HG02759 (cell line): ENCODE measurements around the gene PRUNE1.

Experiments used
- ATAC-seq: cut with Tn5 transposase; IDR thresholded peaks from one replicate; pipeline ENCODE4 v1.9.1; 2021; ENCODE audit warnings: mild to moderate bottlenecking, moderate library complexity; ENCODE audit not compliant: unreplicated experiment

The PRUNE1 gene

DNA sequence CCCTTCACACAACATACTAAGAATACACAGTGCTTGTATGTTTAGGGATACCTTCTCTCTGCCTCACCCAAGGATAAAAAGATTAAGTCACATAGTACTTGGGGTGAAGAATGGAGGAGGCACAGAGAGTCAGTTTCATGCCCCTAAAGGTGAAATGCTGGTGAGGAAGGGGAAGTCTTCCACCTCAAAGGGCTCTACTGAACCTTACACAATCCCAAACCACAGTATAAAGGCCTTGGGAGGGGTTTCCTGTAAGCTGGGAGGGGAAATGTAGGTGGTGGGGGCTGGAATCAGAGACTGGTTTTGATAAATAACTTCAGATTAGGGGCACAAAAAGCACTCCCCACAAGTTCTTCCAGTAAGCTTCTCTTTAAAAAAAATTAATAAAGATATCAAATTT, 5.1 kb upstream of the PRUNE1 start:
- ATAC-seq, result no peak

DNA sequence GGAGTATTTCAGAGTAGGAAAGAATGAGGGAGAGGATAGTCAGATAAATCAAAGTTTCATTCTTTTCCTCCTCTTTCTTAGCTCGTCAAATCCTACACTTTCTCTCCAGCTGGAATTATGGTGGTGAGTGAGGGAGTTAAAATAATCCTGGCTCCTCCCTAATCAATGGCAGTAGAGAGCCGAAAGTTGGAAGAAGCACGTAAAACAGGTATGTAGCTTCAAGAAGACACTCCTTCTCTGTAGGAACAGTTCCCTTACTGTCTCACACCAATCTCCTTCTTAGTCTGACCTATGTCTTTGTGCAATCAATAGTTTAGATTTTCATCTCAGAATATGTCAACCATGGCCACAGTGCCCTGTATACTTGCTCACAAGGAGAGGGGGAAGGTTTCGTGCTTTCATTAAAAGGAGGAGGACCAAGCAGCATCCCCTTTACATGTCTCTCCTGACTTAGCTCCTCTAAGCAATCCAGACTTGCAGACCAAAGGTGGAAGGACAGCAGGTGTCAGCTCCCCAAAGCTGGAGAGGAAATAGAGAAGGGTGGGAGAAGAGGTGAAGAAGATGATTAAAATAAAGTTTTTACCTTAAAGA, 2.4 kb upstream of the PRUNE1 start:
- ATAC-seq, result no peak

DNA sequence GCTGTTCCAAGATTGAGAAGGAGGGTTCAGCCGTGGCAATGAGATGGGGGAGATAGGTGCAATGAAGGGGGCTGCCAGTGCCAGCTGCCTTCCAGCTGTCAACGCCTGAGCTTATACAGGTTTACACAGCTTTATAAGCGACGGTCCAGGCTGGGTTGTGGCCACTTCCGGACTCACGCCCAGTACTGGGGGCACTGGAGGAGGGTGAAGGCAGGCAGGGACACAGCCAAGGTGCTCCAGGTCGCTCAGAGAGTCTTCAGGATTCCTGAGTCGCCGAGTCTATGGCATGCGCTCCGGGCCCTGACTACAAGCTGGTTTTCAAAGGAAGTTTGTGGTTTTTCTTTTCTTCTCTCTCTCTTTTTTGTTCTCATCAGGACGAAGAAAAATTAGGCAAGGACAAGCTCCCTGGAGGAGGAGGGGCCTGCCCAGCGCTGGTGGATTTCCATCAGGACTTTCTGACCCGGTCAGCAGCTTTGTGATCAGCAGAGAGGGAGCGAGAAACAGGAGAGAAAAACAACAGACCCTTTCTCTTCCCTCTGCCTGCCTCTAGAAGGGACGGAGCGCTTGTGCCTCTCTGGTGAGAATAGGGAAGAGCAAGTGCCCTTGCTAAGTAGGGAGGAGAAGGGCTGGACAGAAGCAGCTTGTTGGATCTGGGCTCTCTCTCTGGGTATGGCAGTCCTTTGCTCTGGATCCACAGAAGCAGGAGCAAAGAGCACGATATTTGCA, 1.8 kb upstream of the PRUNE1 start, which contains the start of gene MINDY1:
TSS of gene MINDY1 (minus strand) at position 576 of the 726 bp plus-strand sequence. CDS start 4,285 bp downstream, outside the sequence.
- no peak for ATAC-seq

DNA sequence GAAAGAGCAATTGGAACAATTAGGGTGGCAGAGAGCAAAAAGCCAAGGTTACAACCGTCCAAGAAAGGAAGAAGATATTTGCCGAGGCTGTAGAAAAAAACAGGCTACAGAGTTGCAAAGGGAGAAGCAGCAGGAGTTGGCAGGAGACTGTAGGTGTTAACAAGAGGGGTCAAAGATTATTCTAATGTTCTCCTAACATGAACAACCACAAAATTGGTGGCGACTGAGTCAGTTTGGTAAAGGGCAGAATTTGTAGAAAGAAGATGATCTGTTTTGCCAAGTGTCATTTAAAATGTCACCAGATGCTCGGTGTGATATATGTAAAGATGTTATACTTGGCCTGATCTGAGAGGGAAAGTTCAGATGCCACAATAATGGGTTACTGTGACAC, 401 bp upstream of the PRUNE1 start:
- no peak for ATAC-seq

DNA sequence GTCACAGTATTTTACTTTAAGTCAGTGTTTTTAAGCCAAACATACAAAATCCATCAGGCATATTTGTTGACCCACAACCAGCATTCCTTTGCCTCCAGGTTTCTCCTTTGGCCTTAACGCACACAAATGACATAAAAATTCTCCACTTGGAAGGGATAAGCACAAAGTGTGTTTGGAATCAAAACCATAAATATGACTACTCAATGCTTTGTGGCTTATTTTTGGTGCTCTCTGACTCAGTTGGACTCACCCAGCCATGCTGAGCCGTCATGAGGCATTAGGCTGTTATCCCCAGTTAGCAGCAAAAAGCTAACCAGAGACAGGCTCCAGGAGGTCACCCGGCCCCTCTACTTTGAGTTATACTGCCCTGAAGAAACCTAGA, 948 bp downstream of the PRUNE1 start:
- no peak for ATAC-seq

DNA sequence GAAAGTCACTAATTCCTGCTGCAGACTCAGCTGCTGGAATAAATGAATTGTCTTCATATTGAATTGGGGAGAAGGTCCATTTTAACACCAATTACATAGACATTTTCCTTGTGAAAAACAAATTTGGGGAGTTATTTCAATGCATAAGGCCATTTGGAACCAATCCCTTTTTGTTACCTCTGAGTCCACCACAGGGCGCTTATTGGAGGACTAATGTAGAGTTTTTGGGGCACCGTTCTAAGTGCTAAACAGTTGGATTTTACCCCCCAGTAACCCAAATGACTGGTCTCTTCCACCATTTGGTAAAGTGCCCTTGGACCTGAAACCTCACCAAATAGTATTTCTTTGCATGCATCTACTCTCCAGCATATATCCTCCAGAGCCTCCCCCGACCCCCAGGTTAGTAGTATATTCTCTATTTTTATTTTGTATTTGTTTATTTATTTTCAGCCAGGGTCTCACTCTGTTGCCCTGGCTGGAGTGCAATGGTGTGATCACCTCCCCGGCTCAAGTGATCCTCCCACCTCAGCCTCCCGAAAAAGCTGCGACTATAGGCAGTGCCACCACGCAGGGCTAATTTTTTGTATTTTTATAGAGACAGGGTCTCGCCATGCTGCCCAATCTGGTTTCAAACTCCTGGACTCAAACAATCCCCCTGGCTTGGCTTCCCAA, 1.6 kb downstream of the PRUNE1 start:
- no peak for ATAC-seq

DNA sequence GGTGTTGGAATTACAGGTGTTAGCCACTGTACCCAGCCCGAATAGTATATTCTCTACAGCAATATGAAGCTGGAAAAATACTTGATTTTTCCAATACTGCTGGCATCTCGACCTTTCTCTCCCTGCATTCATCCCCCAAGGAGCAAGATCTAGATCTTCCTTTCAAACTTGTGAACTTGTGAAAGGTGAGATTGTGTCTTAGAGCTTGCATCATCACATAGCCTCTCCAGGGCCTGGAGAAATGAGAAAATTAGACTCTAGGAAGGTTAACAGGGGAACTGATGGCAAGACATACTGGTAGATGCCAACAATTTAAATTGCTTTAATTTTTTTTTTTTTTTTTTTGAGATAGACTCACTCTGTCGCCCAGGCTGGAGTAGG, 2.1 kb downstream of the PRUNE1 start:
- no peak for ATAC-seq

DNA sequence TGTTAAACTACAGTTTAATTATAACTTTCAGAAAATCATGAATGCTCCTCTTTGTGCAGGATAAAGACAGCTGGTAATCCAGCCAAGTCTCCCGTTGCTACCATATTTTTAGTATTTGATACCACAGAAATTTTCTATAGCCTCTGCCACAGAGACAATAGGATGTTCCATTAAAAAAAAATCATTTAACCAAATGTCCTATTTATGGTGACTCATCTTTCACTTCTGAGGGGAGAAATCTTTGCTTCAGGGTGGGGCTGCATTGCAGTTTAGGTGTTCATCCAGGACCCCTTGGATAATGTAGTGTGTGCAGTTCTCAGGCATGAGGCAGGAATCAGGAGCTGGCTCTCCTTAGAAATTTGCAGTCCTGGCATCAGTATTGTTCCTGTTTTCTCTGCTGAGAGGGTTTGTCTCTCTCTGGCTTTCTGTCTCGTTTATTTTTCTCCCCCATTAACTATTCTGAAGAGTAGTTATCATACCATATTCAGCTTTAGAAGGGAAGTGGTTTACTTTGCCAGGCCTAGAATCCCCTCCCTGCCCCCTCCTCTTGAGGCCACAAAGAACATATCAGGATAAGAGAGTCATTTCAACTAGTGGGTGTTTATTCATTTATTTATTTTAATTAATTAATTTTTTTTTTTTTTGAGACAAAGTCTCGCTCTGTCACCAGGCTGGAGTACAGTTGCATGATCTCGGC, 3.1 kb downstream of the PRUNE1 start:
- ATAC-seq, result no peak

DNA sequence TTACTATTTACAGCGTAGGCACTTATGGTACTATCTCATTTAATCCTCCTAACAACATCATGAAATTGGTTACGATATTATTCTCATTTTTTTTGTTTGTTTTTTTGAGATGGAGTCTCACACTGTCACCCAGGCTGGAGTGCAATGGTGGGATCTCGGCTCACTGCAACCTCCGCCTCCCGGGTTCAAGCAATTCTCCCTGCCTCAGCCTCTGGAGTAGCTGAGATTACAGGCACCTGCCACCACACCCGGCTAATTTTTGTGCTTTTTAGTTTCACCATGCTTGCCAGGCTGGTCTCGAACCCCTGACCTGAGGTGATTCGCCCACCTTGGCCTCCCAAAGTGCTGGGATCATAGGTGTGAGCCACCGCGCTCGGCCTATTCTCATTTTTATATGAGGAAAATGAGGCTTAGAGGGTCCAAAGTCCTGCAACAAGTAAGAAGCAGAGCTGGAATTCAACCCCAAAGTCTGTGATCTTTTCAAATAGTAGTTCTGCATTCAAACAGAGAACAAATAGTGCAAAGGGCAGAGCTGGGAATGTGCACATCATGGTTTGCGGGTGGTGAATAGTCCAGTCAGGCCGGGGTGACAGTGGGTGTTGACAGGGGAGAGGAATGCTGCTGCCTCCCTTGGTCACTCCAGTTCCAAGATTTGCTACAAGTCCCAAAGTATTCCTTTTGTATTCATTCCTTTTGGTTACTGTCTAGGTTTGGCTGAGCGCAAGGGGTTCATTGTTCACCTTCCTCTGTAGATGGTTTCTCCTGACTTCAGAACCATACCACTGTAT, 4.6 kb downstream of the PRUNE1 start:
- no peak for ATAC-seq

DNA sequence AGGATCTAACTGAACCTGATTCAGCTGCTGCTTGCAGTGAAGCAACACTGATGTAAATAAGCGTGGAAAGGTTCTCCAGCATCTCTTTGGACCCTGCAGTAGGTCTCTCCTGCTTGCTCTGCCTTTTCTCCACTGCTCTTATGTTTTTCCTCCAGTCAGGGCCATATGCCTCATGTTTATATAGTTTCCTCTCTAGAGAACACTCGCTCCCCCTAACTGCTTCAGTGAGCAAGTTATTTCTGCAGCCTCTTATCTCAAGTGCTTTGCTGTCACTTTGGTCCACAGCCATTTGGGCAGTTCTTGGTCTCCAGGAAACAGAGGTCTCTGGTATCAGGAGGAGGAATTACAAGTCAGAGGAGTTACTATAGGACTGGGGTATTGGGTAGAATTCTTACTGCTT, 5.3 kb downstream of the PRUNE1 start:
- ATAC-seq, result no peak

DNA sequence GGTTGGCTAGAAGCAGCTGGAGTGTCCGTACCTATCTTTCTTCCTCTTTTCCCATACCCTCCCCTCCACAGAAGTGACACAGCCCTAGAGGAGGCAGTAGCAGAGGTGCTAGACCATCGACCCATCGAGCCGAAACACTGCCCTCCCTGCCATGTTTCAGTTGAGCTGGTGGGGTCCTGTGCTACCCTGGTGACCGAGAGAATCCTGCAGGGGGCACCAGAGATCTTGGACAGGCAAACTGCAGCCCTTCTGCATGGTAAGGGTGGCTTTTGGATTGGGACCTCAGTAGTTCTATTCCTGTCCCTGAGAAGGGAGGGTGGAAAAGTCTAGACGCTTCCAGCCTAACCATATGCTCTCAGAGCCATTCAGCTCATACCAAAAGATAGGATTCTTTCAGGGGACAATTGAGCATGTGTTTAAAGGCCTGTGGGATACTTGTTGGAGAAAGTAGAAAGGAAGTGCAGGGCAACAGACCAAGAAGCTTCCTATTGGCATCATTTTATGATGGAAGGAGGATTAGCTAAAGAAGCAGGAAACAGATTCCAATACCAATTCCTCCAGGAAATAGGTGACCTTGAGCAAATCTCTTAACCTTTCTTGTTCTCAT, 16.4 kb downstream of the PRUNE1 start:
- no peak for ATAC-seq

DNA sequence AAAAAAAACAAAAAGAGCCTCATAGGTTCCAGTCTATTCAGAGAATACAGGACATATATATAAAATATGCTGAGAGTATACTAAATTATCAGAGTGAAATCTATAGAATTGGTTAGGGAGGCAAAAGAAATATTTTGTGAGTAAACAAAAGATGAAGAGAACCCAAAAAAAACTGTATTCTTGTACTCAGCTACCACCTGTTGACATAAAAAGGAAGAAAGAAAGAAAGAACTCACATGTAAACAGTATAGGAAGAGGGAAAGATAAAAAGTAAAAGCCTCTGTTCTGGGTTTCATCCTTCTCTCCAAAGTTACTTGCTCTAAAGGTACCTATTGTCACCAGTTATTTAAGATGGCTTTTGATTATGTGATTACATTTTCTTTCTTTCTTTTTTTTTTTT, 18.2 kb downstream of the PRUNE1 start:
- no peak for ATAC-seq

DNA sequence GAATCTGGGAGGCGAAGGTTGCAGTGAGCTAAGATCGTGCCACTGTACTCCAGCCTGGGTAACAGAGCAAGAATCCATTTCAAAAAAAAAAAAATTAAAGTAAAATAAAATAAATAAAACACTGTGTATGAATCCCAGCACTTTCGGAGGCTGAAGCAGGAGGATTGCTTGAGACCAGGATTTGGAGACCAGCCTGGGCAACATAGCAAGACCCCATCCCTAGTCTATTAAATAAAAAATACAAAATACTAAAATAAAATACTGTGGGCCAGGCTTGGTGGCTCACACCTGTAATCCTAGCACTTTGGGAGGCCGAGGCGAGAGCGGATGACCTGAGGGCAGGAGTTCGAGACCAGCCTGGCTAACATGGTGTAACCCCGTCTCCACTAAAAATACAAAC, 23.9 kb downstream of the PRUNE1 start:
- no peak for ATAC-seq

DNA sequence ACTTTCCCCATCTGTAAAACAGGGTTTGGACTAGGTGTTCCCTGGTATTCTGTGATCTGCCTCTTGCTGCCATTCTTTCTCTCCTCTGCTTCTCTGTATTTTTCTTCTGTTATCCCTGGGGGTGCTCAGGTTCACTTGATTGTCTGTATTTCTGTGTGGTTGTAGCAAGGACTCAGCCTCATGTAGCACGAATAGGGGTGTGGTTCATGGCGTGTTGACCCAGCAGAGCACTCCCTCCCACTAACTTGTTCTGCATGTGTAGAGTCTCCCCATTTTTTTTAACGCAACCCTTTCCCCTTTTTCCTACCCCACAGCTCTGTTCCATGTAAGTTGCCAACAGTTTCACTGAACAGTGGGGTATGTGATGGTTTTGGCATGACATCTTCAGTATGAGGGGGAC, 26.9 kb downstream of the PRUNE1 start:
- no peak for ATAC-seq

DNA sequence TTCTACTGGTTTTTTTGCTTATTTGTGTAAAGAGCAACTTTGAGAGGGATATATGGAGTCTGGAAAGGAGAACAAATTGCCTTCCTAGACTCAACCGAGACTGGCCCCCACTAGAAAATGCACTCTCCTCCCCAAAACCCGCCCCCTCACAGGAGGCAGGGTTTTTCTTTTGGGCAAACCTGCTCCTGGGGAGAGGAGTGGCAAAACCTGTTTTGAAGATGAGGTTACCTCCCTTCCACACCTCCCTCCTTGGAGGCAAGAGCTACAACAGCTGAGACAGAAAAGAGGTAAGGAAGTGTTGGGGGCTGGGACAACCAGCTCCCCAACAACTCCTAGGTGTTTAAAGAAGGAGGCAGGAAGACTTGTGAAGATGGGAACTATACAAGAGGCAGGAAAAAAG, 28.1 kb downstream of the PRUNE1 start, which contains the start of gene BNIPL:
TSS of gene BNIPL (plus strand) at position 231 of the 400 bp plus-strand sequence. CDS start at position 371, 140 bp downstream.
- no peak for ATAC-seq

DNA sequence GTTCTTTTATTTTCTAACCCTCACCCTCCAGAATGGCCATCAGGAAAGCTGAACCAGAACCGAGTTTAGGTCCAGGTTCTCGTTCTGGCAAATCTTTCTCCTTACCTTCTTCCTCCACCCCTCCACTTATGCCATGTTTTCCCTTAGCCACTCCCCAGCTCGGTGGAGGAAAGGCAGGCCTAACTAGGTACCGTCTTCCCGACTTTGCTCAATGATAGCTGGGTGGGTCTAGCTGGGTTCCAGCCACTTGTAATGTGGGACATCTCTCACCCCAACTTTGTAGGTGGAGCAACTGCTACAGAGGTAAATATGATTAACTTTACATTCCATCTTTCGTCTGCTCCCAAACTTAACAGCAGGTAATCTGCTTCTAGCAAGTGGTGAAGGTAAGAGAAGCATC, 28.8 kb downstream of the PRUNE1 start:
- no peak for ATAC-seq

DNA sequence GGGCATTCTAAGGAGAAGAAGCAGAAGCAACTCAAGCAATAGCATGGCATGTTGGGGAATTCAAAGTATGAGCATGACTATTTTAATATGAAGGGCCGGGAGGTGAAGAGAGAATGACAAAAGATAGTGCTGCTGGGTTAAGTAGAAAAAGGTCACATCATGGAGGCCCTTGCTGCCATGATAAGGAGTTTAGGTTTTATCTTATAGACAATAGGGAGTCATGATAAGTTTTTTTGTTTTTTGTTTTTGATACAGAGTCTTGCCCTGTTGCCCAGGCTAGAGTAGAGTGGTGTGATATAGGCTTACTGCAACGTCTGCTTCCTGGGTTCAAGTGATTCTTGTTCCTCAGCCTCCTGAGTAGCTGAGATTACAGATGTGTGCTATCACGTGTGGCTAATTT, 31.3 kb downstream of the PRUNE1 start:
- ATAC-seq, result no peak

DNA sequence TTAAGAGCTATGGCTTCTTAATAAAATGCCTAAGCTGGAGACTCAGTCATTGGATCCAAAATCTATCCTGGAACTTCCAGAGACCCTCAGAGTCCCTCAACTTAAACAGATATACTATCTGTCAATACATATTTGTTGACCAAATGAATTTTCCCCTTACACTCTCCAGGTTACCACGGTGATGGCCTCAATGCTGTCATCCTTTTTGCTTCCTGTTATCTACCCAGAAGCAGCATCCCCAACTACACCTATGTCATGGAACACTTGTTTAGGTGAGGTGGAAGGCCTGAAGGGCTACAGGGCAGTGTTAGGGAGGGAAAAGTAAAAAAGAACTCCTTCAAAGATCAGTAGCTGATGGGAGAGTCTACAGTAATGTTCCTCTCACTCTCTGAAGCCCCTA, 34.9 kb downstream of the PRUNE1 start:
- ATAC-seq, result no peak

DNA sequence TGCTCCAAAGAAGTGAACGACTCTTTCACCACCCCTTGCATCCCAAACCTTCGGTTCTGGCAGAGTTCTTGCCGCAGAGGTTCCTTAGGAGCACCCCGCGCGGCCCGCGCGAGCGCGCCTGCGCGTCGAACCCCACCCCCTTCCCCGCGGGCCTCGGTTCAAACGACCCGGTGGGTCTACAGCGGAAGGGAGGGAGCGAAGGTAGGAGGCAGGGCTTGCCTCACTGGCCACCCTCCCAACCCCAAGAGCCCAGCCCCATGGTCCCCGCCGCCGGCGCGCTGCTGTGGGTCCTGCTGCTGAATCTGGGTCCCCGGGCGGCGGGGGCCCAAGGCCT, 39.3 kb downstream of the PRUNE1 start, which contains the start of gene C1orf56:
TSS of gene C1orf56 (plus strand) at position 161 of the 334 bp plus-strand sequence. CDS start at position 258, 97 bp downstream.
- ATAC-seq, result peak; percentile 57

DNA sequence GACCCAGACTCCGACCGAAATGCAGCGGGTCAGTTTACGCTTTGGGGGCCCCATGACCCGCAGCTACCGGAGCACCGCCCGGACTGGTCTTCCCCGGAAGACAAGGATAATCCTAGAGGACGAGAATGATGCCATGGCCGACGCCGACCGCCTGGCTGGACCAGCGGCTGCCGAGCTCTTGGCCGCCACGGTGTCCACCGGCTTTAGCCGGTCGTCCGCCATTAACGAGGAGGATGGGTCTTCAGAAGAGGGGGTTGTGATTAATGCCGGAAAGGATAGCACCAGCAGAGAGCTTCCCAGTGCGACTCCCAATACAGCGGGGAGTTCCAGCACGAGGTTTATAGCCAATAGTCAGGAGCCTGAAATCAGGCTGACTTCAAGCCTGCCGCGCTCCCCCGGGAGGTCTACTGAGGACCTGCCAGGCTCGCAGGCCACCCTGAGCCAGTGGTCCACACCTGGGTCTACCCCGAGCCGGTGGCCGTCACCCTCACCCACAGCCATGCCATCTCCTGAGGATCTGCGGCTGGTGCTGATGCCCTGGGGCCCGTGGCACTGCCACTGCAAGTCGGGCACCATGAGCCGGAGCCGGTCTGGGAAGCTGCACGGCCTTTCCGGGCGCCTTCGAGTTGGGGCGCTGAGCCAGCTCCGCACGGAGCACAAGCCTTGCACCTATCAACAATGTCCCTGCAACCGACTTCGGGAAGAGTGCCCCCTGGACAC, 39.8 kb downstream of the PRUNE1 start:
- ATAC-seq, result peak; percentile 70
